Measurements from ENCODE around the gene PDGFB.

Gene PDGFB

DNA sequence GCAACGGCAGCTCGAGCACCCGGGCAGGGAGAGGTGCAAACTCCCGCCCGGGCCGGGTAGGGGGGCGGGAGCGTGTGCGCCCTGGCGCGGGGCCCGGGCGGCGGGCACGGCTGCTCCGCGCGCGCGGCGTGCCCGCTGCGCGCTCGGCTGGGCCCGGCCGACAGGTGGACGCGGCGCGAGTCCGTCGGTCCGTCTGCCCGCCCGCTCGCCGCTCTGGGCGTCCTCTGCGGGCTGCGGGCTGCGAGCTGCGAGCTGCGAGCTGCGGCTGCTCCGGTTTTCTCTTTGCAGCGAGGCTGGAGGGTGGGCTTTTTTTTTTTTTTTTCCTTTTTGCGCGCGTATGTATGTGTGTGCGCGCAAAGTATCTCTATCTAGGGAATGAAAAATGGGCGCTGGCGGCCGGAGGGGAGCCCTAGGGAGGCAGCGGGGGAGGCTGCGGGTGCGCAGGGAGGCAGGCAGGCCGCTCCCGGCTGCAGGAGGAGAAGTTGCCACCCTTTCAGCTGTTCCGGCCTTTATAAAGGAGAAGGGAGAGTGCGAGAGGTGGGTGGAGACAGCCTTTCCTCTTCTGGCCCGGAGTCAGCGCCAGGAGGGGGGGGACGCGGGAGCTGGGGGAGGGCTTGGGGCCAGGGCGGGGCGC lies at the start of gene PDGFB:
Gene PDGFB (minus strand): TSS at position 487 of the 634 bp plus-strand sequence. CDS start 1,019 bp downstream, outside the sequence.
- TF ChIP-seq JUND (IDR thresholded peaks at IDR 0.05; ENCODE audit: low read depth): no peak
- in situ Hi-C loops (cut with HindIII; ENCODE audit: low pct_unique_long_range_greater_than_20kb, low sequenced_read_pairs): no loop called here
- DNase-seq (ENCODE audit: low read depth in 1 of 2, low spot score in 1 of 2): peak; percentile 80 to 89

DNA sequence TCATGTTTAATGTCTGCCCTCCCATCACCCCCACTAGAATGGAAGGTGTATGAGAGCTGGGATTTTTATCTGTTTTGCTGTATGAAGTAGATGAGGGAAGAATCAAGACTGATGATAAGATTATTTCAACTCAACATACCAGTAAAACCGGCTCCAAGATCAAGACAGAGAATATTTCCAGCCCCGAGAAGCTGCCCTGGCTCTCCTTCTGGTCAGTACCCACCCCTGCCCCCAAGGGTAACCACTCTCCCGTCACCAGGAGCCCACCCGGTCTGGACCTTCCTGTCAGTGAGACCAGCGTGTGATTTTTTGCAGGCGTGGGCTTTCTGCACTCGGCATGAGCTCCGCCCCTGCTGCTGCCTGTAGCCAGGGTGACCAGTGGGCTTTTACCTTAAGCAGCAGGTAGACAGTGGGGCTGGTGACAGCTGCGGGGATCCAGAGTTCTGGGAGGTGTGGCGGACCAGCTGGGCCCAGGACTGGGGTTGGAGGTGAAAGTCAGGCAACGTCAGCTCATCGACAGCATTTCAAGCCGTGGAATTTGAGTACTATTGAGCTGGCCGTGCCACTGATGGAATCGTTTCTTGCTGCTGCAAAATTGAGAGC lies 49.1 kb upstream of the PDGFB start:
- in situ Hi-C loops (cut with HindIII; ENCODE audit: low pct_unique_long_range_greater_than_20kb, low sequenced_read_pairs): no loop called here
- no peak for TF ChIP-seq JUND (IDR thresholded peaks at IDR 0.05; ENCODE audit: low read depth)

DNA sequence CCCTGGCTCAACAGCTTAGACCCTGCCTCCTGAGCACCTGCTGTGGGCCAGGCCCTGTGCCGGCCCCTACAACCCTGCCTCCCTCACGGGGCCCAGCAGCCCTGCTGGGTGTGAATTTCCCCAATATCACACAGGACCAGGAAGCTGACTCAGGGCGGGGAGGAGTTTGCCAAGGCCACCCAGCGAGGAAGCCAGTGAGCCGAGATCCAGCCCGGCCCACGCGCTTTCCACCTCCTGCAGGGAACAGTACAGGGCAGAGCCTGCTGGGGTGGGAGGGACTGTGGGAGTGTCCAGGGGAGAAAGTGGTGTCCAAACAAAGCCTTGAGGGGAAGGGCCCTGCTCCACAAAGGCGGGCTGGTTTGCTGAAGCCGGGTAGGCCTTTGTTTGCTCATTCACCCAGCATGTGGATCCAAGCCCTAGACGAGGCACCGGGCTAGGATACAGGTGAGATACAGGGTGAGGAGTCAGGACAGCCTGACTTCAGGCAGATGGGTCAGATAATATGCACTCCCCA lies 47.8 kb upstream of the PDGFB start:
- in situ Hi-C loops (cut with HindIII; ENCODE audit: low pct_unique_long_range_greater_than_20kb, low sequenced_read_pairs): no loop called here
- TF ChIP-seq JUND (IDR thresholded peaks at IDR 0.05; ENCODE audit: low read depth): no peak
- peak; percentile 77 to 97 for DNase-seq (ENCODE audit: low read depth in 1 of 2, low spot score in 1 of 2)

More for the DNA sequence above, 49.1 kb upstream of the PDGFB start:
- DNase-seq (ENCODE audit: low read depth in 1 of 2, low spot score in 1 of 2): no peak

DNA sequence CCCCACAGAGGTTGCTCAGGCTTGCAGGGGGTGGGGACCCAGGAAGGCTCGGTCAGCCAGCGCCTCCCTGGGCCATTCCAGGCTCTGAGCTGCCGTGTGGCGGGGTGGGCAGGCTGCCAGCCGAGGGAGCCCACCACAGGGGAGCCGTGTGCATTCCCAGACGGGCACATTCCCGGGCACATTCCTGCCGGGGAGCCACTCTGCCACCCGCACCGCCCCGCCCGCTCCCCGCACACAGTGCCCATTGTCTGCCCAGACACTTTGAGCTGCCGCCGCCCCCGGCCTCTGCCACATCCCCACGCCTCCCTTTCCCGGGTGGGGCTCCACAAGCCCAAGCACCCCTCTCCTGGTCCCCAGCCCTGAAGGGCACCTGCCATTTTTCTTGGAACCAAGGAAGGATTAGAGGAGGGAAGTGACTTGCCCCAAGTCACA lies 47.3 kb upstream of the PDGFB start:
- DNase-seq (ENCODE audit: low read depth in 1 of 2, low spot score in 1 of 2): no peak
- TF ChIP-seq JUND (IDR thresholded peaks at IDR 0.05; ENCODE audit: low read depth): no peak
- in situ Hi-C loops (cut with HindIII; ENCODE audit: low pct_unique_long_range_greater_than_20kb, low sequenced_read_pairs): no loop called here

DNA sequence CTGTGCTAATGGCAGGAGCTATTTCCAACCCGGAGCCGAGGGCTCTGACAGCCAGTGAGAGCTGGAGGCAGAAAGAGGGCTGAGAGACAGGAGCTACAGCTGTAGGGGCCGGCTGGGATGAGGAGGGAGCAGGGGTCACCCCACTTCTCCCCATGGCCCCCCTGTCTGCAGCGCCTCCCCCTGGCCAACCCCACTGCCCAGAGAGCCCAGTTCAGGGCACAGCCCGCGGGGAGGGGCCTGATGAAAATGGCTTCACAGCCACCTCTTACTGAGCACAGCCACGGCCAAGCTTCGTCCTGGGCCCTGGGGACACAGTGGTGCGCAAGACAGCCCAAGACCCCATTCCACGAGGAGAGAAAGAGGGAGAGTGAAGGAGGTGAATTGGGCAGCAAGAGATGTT lies 46.7 kb upstream of the PDGFB start:
- in situ Hi-C loops (cut with HindIII; ENCODE audit: low pct_unique_long_range_greater_than_20kb, low sequenced_read_pairs): no loop called here
- TF ChIP-seq JUND (IDR thresholded peaks at IDR 0.05; ENCODE audit: low read depth): no peak
- DNase-seq (ENCODE audit: low read depth in 1 of 2, low spot score in 1 of 2): no peak

DNA sequence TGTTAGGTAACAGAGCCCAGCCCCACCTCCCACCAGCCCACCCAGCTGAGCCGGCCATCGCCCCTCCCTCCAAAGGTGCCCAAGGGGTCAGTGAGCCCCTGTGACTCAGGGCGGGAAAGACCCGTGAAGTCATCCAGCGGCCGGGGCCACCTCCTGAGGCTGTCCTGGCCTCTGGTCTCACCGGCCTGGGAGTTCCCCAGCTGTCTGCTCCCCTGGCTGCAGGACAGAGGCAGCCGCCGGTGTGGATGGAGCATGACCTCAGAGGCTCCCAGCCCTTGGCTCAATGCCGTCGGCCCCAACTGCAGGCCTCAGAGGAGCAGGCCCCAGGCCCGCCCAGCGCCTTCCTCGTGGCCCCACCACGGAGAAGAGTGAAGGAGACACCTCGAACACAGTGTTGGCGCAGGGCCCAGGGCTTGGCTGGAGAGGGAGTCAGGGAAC lies 46.0 kb upstream of the PDGFB start:
- DNase-seq (ENCODE audit: low read depth in 1 of 2, low spot score in 1 of 2): no peak
- in situ Hi-C loops (cut with HindIII; ENCODE audit: low pct_unique_long_range_greater_than_20kb, low sequenced_read_pairs): no loop called here
- no peak for TF ChIP-seq JUND (IDR thresholded peaks at IDR 0.05; ENCODE audit: low read depth)

DNA sequence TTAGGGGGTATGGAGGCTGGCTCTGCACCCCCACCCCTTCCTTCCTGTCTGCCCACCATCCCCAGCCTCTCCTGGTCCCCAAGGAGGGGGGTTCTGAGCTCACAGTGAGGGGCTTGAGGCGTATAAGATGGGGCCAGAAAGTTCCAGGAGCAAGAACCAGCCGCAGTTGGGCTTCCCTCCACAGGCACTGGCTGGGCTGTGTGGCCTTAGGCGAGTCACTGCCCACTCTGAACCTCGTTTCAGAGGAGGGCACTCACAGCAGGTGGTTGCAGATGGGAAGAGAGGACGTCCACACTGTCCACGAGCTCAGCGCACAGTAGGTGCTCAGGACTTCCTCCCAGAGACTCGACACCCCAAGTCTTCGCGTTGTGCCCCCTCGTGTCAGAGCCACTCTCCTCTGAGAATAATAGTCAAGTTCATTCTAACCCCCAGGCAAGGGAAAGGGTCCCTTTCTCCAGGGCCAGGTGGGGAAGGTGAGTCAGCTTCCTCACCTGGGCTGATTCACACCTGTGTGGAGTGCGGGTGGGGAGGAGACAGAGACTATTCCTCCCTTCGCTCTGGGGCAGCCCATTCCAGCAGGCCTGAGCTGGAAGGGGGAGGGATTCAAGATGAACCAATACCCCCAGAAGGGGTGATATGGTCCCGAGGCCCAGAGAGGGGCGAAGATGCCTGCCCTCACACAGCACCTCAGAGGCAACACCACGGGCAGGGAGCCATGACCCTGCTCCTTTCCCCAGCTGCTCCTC lies 45.4 kb upstream of the PDGFB start:
- TF ChIP-seq JUND (IDR thresholded peaks at IDR 0.05; ENCODE audit: low read depth): no peak
- no peak for DNase-seq (ENCODE audit: low read depth in 1 of 2, low spot score in 1 of 2)
- in situ Hi-C loops (cut with HindIII; ENCODE audit: low pct_unique_long_range_greater_than_20kb, low sequenced_read_pairs): no loop called here

DNA sequence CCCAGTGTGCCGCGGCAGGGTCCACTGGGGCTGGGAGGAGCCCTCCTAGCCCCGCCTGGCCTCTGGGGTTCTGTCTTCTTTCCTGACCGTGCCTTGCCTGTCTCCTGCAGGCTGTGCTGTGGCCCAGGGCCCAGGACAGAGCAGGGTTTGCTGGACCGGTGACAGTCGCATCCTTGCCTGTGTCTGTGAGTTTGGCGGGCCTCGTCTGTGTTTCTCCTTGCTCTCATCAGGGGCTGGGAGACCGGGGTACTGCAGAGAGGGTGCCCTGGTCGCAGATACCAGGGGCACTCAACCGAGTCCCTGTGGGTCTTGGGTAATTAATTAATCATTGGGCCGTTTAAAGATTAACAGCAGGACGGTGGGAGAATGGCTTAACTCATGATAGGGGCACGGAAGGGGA lies 44.8 kb upstream of the PDGFB start:
- in situ Hi-C loops (cut with HindIII; ENCODE audit: low pct_unique_long_range_greater_than_20kb, low sequenced_read_pairs): no loop called here
- TF ChIP-seq JUND (IDR thresholded peaks at IDR 0.05; ENCODE audit: low read depth): no peak
- DNase-seq (ENCODE audit: low read depth in 1 of 2, low spot score in 1 of 2): no peak

DNA sequence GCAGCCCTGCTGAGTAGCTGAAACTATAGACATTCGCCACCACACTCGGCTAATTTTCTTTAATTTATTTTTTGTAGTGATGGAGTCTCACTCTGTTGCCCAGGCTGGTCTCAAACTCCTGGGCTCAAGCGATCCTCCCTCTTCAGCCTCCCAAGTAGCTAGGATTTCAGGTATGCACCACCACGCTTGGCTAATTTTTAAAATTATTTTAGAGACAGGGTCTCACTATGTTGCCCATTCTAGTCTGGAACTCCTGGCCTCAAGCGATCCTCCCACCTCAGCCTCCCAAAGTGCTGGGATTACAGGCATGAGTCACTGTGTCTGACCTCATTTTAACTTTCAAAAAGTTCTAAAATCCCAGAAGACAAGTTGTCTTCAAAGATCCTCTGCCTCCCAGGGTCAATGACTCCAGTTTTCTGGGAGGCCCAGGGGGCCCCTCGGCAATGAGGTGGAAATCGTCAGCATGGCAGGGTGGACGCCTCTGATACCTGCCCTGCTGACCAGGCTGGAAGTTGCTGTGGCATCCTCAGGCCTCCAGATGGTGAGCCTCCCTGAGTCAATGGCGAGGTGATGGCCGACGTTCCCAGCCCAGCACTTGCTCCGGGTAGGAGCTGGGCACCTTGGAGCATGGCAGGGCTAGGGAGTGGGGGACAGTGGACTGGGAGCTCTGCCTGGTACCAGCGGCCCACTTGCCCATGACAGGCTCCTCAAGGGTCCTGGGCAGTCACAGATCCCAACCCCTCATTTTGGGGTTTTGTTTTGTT lies 43.5 kb upstream of the PDGFB start:
- in situ Hi-C loops (cut with HindIII; ENCODE audit: low pct_unique_long_range_greater_than_20kb, low sequenced_read_pairs): no loop called here
- DNase-seq (ENCODE audit: low read depth in 1 of 2, low spot score in 1 of 2): no peak
- no peak for TF ChIP-seq JUND (IDR thresholded peaks at IDR 0.05; ENCODE audit: low read depth)

DNA sequence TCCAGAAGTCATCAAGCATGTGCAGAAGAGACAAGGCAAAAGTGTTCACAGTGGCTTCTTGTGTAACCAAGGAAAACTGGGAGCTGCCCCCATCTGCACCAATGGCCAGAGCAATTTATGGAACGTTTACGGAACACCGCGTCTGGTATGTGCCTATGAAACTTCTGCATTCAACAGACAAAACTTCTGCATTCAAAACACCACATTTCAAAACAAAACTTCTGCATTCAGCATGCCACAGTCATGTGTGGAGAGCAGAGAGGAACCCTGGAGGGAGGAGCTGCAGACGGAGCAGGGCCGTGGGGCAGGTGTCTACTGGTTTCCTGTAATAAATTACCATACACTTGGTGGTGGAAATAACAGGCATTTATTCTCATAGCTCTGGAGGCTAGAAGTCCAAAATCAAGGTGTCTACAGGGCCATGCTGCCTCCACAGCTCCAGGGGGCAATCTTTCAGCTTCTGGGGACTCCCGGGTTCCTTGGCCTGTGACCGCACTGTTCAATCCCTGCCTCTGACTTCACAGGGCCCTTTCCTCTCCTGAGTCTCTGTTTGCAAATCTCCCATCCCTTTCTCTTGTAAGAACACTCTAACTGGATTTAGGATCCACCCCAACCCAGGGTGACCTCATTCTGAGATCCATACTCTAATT lies 42.4 kb upstream of the PDGFB start:
- in situ Hi-C loops (cut with HindIII; ENCODE audit: low pct_unique_long_range_greater_than_20kb, low sequenced_read_pairs): no loop called here
- no peak for DNase-seq (ENCODE audit: low read depth in 1 of 2, low spot score in 1 of 2)
- no peak for TF ChIP-seq JUND (IDR thresholded peaks at IDR 0.05; ENCODE audit: low read depth)

DNA sequence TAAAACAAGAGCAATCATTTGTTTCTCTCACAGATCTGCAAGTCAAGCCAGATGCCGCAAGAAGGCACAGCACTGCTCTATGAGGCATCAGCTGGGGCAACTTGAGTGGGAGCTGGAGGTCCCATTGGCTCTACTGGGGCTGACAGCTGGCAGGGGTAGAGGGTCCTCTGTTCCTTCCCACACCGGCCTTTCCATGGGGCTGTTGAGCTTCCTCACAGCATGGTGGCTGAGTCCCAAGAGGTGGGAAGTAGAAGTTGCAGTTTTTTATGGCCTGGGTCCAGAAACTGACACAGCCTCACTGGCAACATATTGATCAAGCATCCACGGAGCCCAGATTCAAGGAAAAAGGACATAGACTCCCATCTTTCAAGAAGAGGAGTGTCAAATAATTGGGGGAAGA lies 40.2 kb upstream of the PDGFB start:
- DNase-seq (ENCODE audit: low read depth in 1 of 2, low spot score in 1 of 2): no peak
- in situ Hi-C loops (cut with HindIII; ENCODE audit: low pct_unique_long_range_greater_than_20kb, low sequenced_read_pairs): no loop called here
- TF ChIP-seq JUND (IDR thresholded peaks at IDR 0.05; ENCODE audit: low read depth): no peak

All from T47D (cell line).